Measurements from ENCODE around the gene CLEC16A. TPM values are rescaled to one million over a fixed set of nuclear protein-coding genes. Genes with fewer than 3 reads are reported as not detected.
A peak's percentile ranks its signal among the peaks of the same experiment; 100 is the strongest.

Gene CLEC16A
- total RNA-seq, 3 donors from 2014 or later, result 20.0 to 35.3 (median 33.1) TPM

- Histone ChIP-seq H3K9me3 (no peaks in the 10 kb centered on the region), H3K36me3 (no peaks in the 10 kb centered on the region), H3K4me3 (no peak overlapping the region), H3K4me1 (peaks cover 0 to 7% of the 10 kb centered on the region in 2 donors), H3K27ac (no peak overlapping the region), H3K27me3 (no peaks in the 10 kb centered on the region)
- DNase-seq (ENCODE audit: low spot score in 2 of 2), result peak in 1 of 2 donors; percentile 22
- no peak for TF ChIP-seq POLR2AphosphoS5 (IDR thresholded peaks at IDR 0.05)
- no peak for TF ChIP-seq CTCF (IDR thresholded peaks at IDR 0.05)
- no peak for TF ChIP-seq POLR2A (IDR thresholded peaks at IDR 0.05)
- intact Hi-C loops (cut with DNase I; ENCODE audit: low total_unique reads), result no loop called here
Observed at GRCh38 chr16:10957771-10958482, 13.6 kb downstream of the CLEC16A start.

GRCh38 chr16:10959161-10959560, 14.8 kb downstream of the CLEC16A start:
- Histone ChIP-seq H3K4me3 (no peak overlapping the region), H3K4me1 (peaks cover under 1 to 5% of the 10 kb centered on the region in 2 donors), H3K9me3 (no peaks in the 10 kb centered on the region), H3K27me3 (no peaks in the 10 kb centered on the region), H3K27ac (no peak overlapping the region), H3K36me3 (no peaks in the 10 kb centered on the region)
- TF ChIP-seq CTCF (IDR thresholded peaks at IDR 0.05) (no peak), POLR2A (IDR thresholded peaks at IDR 0.05) (no peak), POLR2AphosphoS5 (IDR thresholded peaks at IDR 0.05) (no peak)
- intact Hi-C loops (cut with DNase I; ENCODE audit: low total_unique reads), result no loop called here
- no peak for DNase-seq (ENCODE audit: low spot score in 2 of 2)

- Histone ChIP-seq H3K4me3 (no peak overlapping the region), H3K4me1 (peaks cover 0 to 3% of the 10 kb centered on the region in 2 donors), H3K27ac (no peak overlapping the region), H3K36me3 (no peaks in the 10 kb centered on the region), H3K9me3 (no peaks in the 10 kb centered on the region), H3K27me3 (no peaks in the 10 kb centered on the region)
- DNase-seq (ENCODE audit: low spot score in 2 of 2), result no peak
- TF ChIP-seq POLR2AphosphoS5 (IDR thresholded peaks at IDR 0.05) (no peak), CTCF (IDR thresholded peaks at IDR 0.05) (no peak), POLR2A (IDR thresholded peaks at IDR 0.05) (no peak)
- intact Hi-C loops (cut with DNase I; ENCODE audit: low total_unique reads), result no loop called here
Observed at GRCh38 chr16:10961231-10961630, 16.9 kb downstream of the CLEC16A start.

GRCh38 chr16:10964039-10964890, 19.9 kb downstream of the CLEC16A start:
- Histone ChIP-seq H3K36me3 (no peaks in the 10 kb centered on the region), H3K27ac (peak overlapping the region; percentile 41 to 43), H3K9me3 (no peaks in the 10 kb centered on the region), H3K4me3 (no peak overlapping the region), H3K27me3 (no peaks in the 10 kb centered on the region), H3K4me1 (peaks cover 0 to 3% of the 10 kb centered on the region in 2 donors)
- TF ChIP-seq POLR2A (IDR thresholded peaks at IDR 0.05), result no peak
- peak; percentile 71 to 95 (median 87) for TF ChIP-seq CTCF (IDR thresholded peaks at IDR 0.05)
- peak in 2 of 3 donors; percentile 14 to 65 for TF ChIP-seq POLR2AphosphoS5 (IDR thresholded peaks at IDR 0.05)
- DNase-seq (ENCODE audit: low spot score in 2 of 2), result peak; percentile 75 to 83
- intact Hi-C loops (cut with DNase I; ENCODE audit: low total_unique reads), result no loop called here

GRCh38 chr16:10964891-10965326, 20.5 kb downstream of the CLEC16A start:
- TF ChIP-seq CTCF (IDR thresholded peaks at IDR 0.05), result no peak
- TF ChIP-seq POLR2A (IDR thresholded peaks at IDR 0.05), result no peak
- TF ChIP-seq POLR2AphosphoS5 (IDR thresholded peaks at IDR 0.05), result no peak
- no peak overlapping the region for H3K4me3 ChIP-seq
- intact Hi-C loops (cut with DNase I; ENCODE audit: low total_unique reads), result loop anchor here (5.0 kb wide), 1 partner anchor 387 kb away; no protein-coding TSS in a partner anchor
- H3K27ac ChIP-seq, result no peak overlapping the region
- DNase-seq (ENCODE audit: low spot score in 2 of 2), result no peak
- H3K4me1 ChIP-seq, result peaks cover 0 to 3% of the 10 kb centered on the region in 2 donors
- no peaks in the 10 kb centered on the region for H3K36me3 ChIP-seq
- no peaks in the 10 kb centered on the region for H3K27me3 ChIP-seq
- no peaks in the 10 kb centered on the region for H3K9me3 ChIP-seq

Data from breast epithelium (tissue), 4 donors.